ENCODE data around the gene IKZF3.

The IKZF3 gene

DNA sequence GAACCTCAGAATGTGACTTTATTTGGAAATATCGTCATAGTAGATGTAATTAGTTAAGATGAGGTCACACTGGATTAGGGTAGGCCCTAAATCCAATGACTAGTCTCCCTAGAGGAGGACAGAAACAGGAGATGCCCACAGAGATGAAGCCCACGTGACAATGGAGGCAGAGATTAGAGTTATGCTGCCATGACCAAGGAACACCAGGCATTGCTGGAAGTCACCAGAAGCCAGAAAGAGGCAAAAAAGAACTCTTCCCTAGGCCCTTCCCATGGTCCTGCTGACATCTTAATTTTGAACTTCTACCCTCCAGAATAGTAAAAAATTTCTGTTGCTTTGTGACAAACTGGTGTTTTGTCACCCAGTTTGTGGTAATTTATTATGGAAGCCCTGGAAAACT is 49.6 kb downstream of the IKZF3 start:
- DNase-seq, result no peak

DNA sequence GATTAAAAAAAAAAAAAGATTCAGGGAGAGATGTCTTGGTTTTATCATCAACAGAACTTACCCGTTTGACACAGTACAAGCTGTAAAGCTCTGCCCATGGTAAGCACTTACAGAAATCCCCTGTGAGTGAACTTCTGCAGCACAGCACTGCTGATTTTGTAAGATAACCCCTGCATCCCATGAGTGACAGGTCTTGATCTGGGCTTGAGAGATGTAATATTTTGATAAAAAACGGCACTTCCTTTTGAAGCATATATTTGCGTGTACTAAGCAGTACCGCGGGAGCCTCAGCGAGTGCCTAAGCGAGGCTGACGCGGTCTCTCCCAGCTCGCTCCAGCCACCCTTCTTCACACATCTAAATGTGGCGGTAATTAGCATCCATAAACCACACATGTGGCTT is 50.5 kb downstream of the IKZF3 start:
- no peak for DNase-seq

GRCh38 chr17:39812466-39812865 is 51.6 kb downstream of the IKZF3 start:
- DNase-seq, result no peak

DNA sequence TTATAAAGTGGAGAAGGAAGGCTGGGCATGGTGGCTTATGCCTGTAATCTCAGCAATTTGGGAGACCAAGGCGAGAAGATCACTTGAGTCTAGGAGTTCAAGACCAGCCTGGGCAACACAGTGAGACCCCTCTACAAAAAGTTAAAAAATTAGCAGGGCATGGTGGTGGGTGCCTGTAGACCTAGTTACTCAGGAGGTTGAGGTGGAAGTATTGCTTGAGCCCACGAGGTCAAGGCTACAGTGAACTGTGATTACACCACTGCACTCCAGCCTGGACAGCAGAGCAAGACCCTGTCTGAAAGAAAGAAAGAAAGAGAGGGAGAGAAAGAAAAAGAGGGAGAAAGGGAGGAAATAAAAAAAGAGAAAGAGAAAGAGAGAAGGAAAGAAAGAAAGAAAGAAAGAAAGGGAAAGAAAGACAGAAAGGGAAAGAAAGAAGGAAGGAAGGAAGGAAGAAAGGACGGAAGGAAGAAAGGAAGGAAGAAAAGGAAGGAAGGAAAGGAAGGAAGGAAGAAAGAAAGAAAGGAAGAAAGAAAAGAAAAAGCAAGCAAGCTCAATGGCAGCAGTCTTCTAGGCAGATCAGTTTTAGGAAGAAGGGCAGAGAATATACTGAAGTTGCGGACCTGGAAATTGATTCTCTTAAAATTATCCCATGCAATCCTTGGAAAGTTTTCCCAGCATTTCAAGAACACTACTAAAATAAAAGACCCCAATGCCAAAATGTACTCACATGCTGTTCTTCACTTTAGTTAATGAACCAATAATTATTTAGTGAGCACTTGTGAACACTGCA is 53.0 kb downstream of the IKZF3 start:
- DNase-seq, result no peak

DNA sequence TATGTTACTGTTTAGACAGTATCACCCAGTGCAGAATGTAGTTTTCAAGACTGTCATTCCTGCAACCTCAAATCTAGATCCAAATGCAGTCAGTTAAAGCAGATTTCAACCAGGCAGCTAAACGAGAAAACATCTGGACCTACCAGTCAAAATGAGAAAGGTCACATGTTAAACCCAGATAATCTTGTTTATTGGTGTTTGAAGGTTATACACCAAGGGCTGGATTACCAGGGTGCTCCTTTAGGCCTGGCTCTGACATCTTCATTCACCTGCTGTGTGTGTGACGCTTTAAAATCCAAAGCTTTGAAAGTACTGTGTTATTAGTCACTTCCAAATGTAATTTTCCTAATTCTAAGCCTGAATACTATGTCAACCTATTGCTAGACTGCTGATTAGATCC is 54.9 kb downstream of the IKZF3 start:
- no peak for DNase-seq

DNA sequence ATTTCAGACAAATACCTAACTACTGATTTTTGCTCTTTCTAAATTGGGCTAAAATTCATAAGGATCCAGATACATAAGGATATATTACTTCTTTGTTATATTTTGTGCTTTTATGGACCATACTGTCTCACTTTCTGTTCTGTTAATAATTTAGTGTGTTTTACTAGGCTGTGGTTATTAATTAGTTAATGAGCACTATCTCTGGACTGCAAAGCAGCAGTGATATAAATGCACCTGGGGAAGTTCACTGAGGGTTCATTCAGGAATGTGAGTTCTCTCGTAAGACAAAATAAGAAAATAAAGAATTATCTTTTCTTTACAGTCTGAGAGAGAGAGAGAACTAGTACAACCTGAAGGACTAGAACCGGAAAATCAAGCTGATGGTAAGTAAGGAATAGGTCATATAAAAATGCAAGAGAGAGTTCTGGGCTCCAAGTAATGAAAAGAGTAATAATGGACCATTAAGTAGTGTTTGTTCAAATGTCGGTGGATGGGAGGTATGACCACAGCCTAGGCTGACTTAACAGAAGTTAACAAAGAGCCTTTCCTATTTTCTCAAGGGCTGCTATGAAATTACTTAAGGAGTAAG is 55.6 kb downstream of the IKZF3 start:
- DNase-seq, result no peak

DNA sequence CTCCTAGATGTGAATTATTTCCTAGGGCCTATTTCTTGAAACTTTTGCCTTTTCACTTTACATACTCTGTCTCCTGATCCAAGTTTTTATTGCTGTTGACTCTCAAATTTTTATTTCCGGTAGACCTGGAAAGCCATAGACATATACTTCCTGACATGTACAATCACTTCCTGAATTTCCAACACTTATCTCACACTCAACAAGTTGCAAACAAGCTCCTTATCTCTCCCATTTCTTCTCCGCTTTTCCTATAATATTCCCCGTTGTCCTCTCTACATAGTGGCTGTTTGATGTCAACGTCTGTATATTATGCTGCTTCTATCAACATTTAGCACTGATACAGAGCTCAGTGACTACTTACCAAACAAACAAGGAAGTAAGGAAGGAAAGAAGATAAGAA is 59.3 kb downstream of the IKZF3 start:
- no peak for DNase-seq

DNA sequence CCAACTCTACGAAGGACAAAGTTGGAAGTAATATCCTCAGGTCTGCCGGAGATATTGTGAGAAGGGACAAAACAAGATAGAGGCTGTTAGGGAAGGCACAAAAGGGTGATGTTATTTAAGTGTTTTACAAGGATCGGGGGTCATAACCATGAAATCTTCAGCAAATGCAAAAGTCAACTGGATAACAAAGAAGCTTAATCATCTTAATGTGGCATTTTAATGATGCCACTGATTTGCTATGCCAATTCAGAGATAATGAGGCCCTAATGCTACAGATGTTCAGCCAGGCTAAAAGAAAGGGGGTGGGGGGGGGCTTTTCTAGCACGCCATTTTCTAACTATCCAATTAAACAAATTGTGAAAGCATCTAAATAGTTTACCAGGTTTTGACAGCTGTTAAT is 63.1 kb downstream of the IKZF3 start:
- DNase-seq, result no peak

- no peak for DNase-seq
Measured at GRCh38 chr17:39800540-39800939, 63.6 kb downstream of the IKZF3 start.

- no peak for DNase-seq
Measured at GRCh38 chr17:39799395-39799794, 64.7 kb downstream of the IKZF3 start.

DNA sequence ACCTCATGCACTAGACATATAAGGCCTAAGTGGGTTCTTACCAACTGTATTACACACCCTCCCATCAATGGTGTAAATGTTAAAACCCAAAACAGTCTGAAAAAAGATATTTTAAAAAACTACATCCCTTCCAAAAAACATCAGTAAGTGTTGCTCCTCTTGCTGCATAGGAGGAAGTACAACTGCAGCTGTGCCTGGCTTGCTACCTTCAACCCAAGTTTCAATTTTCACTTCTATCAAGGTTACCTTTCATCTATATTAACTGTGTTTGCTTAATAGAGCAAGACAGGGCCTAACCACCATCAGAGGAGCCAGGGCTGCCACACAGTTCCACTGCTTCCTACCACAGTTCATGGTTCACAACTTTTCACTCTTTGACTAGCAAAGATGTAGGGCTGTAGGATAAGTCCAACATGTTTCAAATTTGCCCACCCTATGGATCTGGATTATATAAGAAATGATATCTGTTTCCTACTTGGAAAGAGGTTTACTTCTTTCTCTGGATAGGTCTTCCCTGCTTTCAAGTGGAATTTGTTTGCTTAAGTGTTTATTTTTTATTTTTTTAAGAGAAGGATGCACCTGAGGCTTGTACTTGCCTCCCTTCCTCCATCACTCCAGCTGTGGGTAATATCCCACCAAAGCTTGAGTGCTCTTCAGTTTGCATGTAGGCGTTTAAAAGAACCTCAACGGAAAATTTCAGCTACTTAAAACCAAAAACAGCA is 69.7 kb downstream of the IKZF3 start:
- DNase-seq, result no peak

- no peak for DNase-seq
Measured at GRCh38 chr17:39793301-39793872, 70.7 kb downstream of the IKZF3 start.

- no peak for DNase-seq
Measured at GRCh38 chr17:39792526-39793221, 71.4 kb downstream of the IKZF3 start.

DNA sequence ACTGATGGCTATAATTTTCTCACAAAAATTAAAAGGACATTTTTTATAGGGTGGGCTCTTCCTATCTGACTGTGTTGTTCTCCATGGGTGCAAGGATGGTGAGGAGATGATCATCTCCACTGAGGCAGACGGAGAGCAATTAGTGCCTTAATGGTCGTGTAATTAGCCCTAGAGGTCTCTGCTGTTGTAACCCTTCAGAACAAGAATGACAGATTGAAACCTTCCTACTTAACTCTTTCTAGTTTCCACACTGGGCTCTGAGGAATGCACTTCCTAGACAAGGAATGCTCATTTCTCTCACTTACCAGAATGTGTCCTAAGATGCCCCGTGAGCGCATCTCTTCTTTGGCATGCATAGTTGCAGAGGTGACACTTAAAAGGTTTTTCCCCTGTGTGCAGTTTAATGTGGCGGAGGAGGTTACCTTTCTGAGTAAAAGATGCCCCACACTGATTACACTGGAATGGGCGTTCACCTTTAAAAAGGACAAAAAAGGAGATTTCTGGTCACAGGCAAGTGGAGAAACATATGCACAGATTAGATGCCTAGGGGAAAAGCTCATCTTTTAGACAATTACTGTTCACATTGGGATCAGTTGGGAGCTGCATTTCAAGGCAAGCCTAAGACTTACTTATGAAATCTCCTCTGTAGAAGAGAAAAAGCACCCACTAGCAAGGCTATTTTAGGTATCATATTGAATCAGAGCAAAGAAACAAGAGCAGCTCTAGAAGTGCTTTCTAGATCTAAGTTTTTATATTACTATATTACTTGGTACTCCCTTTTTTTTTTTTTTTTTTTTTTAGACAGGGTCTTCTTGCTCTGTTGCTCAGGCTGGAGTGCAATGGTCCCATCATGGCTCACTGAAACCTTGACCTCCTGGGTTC is 72.8 kb downstream of the IKZF3 start:
- DNase-seq, result no peak

- DNase-seq, result no peak
Measured at GRCh38 chr17:39787743-39788484, 76.2 kb downstream of the IKZF3 start.

- DNase-seq, result no peak
Measured at GRCh38 chr17:39787041-39787440, 77.1 kb downstream of the IKZF3 start.

DNA sequence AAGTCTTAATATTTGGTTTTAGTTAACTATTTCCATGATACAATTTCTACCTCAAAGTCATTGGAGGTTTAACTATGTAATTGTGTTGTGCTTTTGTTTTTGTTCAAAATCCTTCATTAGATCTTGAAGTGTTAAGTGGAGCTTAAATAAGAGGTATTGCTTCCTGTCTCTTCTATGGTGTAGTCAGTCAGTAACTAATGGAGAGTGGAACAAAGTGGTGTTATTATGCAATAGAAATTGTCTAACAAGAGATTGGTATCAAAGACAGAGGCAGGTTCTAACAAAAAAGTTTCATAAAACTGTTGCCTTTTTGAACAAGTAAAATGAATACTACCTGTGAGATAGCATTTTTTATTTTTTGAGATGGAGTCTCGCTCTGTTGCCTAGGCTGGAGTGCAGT is 81.1 kb downstream of the IKZF3 start:
- no peak for DNase-seq

GRCh38 chr17:39782481-39782880 is 81.6 kb downstream of the IKZF3 start:
- no peak for DNase-seq

- DNase-seq, result no peak
Measured at GRCh38 chr17:39781861-39782213, 82.3 kb downstream of the IKZF3 start.

DNA sequence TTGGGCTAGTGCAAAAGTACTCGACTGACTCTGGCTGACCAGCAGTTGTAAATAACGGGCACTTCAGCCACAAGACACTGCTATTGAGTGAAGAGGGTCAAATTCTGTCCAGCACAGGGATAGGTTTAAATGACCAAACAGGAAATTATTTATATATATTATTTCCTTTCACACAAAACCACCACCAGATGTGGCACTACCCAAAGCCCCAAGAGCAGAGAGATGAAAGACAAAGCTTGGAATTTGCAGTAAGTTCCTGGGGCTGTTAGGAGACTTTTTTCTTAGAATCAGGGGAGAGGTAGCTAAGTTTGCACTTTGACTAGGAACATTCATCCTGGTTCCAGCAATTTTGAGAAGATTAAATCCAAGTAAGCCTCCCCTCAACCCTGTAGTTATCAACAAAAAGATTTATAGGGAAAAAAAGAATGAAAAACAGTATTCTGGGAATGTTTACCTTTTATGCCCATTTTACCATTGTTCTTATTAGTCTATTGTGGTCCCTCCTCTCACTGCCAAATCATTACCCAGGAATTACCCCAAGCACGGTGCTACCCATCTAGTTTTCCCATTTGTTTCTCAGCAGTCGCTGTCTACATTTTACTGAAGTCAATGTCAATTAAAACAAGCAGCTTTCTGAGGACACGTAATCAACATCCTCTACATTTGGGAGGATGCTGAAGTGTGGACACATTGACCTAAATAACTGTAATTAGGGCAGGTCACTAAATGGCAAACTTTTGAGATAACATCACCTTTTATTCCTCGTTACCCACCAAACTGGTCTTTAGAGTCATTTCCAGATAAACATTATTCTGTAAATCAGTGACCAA is 82.9 kb downstream of the IKZF3 start:
- DNase-seq, result no peak

Measured in SHP77 (cell line).